Hepatocyte (in vitro differentiated cells): ENCODE measurements around the gene HIVEP2.

Experiments used
- CTCF ChIP-seq: fragments of 200-600 bp; sonication (generic); IDR thresholded peaks from 2 replicates; pipeline ENCODE4 v1.5.1; 2016; ENCODE audit warnings: antibody characterized with exemption, mild to moderate bottlenecking; ENCODE audit not compliant: poor library complexity
- EZH2 ChIP-seq: fragments of 200-600 bp; sonication (generic); IDR thresholded peaks from 2 replicates; pipeline ENCODE4 v1.6.1; 2016; ENCODE audit warnings: antibody characterized with exemption, mild to moderate bottlenecking, borderline replicate concordance

- TF ChIP-seq CTCF (no peak), EZH2 (no peak)
Measured at GRCh38 chr6:142933701-142934100, 11.3 kb downstream of the HIVEP2 start.
